Stimulated activated memory B cell treated with anti-CD40 and anti-IgM and Interleukin-4, amounts not matched to agents 10 μg/mL and 1 μg/mL and 100 μg/mL, for 72 hours (primary cell): ENCODE data around the gene DDX47.
A peak's percentile ranks its signal among the peaks of the same experiment; 100 is the strongest.
"Not testable (repeated sequence)": the region's sequence is repeated elsewhere in the genome, so short reads cannot be mapped to it uniquely, and the experiment has no call there.

Source experiments
- ATAC-seq: fragments of 150-1000 bp; cut with Tn5 transposase; 2 replicates; pipeline ENCODE4 v1.10.0; 2021
- H3K27ac Mint-ChIP-seq: one replicate; pipeline ENCODE4 v1.8.0; 2022; ENCODE audit warnings: mild to moderate bottlenecking, mixed read lengths
- H3K27me3 Mint-ChIP-seq: one replicate; pipeline ENCODE4 v1.8.0; 2022; ENCODE audit warnings: mixed read lengths
- H3K36me3 Mint-ChIP-seq: one replicate; pipeline ENCODE4 v1.8.0; 2022; ENCODE audit warnings: mixed read lengths
- H3K4me1 Mint-ChIP-seq: one replicate; pipeline ENCODE4 v1.8.0; 2022; ENCODE audit warnings: mixed read lengths
- H3K4me3 Mint-ChIP-seq: one replicate; pipeline ENCODE4 v1.8.0; 2022; ENCODE audit warnings: mild to moderate bottlenecking, moderate library complexity, mixed read lengths
- H3K9me3 Mint-ChIP-seq: one replicate; pipeline ENCODE4 v1.8.0; 2022; ENCODE audit warnings: mixed read lengths

The DDX47 gene

DNA sequence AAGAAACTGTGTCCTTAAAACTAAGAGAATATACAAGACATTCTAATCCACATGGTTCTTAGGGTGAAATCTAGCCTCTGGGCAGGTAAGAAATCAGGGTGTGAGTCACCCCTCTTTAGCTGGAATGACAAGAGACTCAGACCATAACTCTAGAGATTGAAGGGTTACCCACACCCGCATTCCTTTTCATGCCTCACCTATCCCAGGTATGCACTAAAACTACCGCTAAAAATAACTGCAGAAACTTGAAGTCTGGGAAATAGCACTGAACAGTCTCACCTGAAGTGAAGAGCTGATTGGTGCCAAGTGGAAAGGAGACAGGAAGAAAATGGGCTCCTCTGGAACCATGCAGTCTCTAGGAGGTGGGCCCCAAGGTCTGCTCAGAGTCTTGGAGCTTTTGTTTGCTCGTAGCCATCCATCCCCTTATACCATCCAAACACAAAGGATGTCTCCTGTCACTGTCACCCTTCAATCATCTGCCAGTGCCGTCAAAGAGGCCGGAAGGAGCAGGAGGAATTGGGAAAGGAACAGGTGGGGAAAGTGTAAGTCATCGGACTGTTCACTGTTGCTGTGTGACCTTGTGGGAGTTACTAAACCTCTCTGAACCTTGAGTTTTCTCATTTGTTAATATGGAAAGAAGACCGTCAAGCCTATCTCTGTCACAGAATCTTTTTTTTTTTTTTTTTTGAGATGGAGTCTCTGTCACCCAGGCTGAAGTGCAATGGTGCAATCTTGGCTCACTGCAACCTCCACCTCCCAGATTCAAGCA is 22.4 kb downstream of the DDX47 start:
- no peak overlapping the region for H3K27ac Mint-ChIP-seq
- H3K4me3 Mint-ChIP-seq, result no peak overlapping the region
- no peaks in the 10 kb centered on the region for H3K27me3 Mint-ChIP-seq
- no peak for ATAC-seq
- peaks cover 40% of the 10 kb centered on the region for H3K36me3 Mint-ChIP-seq
- peaks cover 7% of the 10 kb centered on the region for H3K4me1 Mint-ChIP-seq
- peaks cover 10% of the 10 kb centered on the region for H3K9me3 Mint-ChIP-seq

DNA sequence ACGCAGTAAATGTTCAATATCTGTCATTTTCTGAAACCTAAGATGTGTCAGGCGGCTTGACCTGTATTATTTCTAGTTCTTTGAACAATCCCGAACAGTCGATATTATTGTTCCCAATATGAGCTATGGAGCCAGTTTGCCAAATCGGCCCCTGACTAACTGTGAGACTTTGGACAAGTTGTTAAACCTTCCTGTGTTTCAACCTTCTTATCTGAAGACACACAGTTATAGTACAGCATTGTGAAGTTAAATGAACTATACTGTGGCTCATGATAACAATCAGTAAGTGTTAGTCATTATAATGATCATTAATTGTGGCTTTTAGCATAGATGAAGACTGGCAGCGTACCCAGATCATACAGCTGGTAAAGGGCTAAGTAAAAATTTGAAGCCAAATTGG is 23.4 kb downstream of the DDX47 start:
- H3K27ac Mint-ChIP-seq, result no peak overlapping the region
- peaks cover 10% of the 10 kb centered on the region for H3K9me3 Mint-ChIP-seq
- H3K4me1 Mint-ChIP-seq, result peaks cover 7% of the 10 kb centered on the region
- no peak overlapping the region for H3K4me3 Mint-ChIP-seq
- ATAC-seq, result no peak
- peaks cover 33% of the 10 kb centered on the region for H3K36me3 Mint-ChIP-seq
- H3K27me3 Mint-ChIP-seq, result no peaks in the 10 kb centered on the region

DNA sequence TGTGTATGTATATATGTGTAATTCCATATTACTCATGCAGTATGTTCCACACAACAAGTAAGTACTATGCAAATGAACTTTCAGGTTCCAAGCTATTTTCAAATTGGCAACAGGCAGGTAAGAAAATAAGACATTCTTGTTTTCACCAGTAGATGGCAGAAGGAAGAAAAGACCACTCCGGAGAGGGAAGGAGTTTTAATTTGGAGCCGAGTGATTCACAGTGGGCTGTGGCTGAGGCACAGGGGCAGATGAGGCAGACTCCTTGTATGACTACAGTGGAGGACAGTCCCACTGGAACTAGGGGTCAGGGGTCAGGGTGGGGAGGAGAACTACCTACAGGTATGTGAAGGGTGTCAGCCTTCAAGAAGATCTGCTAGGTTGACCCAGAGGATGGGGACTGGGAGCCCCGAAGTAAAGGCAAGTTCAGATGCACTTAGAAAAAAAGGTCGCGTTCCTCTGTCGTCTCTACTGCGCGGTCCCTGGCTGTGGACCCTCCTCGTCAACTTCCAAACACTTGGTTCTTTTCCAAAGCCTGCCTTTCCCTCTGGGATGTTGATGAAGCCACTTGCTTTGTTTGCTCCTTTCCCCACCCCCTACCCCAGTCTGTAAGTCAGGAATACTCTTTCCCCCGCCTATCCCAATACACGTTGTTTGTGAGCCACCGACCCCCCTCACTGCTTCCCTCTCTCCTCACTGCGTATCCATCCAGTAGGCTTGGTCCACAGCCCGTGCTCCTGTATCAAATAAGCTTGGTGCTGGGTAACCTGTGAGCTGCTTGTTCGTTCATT is 24.1 kb downstream of the DDX47 start:
- peaks cover 7% of the 10 kb centered on the region for H3K4me1 Mint-ChIP-seq
- H3K27me3 Mint-ChIP-seq, result no peaks in the 10 kb centered on the region
- peaks cover 26% of the 10 kb centered on the region for H3K36me3 Mint-ChIP-seq
- peak; percentile 43 for ATAC-seq
- peaks cover 10% of the 10 kb centered on the region for H3K9me3 Mint-ChIP-seq
- H3K27ac Mint-ChIP-seq, result no peak overlapping the region
- no peak overlapping the region for H3K4me3 Mint-ChIP-seq

DNA sequence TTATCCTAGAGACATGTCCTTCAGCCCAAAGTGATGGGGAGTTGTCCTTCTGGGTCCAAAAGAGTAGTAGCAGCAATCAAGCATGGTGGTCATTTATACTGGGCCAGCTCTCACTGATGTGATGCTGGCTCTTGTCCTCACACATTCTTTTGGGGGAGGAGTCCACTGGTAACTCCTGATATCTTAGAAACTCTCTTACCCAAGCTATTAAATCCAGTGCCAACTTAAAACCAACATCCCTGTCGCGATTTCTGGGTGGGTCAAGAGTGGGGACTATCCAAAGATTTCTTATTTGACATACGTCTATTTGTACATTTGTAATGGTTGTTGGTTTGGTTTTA is 24.6 kb downstream of the DDX47 start:
- no peaks in the 10 kb centered on the region for H3K27me3 Mint-ChIP-seq
- no peak for ATAC-seq
- H3K9me3 Mint-ChIP-seq, result peaks cover 5% of the 10 kb centered on the region
- no peak overlapping the region for H3K27ac Mint-ChIP-seq
- peaks cover 7% of the 10 kb centered on the region for H3K4me1 Mint-ChIP-seq
- H3K36me3 Mint-ChIP-seq, result peaks cover 24% of the 10 kb centered on the region
- no peak overlapping the region for H3K4me3 Mint-ChIP-seq

DNA sequence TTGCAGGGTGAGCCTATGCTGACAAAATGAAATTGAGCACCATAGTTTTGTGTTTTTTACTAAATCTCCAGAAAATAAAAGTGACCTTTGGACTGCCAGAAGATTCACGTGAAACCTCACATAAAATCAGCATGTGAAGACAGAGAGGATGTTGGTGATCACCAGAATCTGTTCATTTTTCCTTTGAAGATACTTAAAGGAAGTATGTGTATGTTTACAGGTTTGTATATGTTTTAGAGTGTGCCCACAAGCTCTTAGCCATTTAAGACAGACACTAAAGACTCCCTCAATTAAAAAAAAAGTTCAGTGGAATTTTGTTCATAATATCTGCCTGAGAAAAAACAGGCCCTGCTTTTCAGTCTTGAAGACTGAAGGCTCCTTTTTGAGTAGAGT is 25.9 kb downstream of the DDX47 start:
- no peak overlapping the region for H3K27ac Mint-ChIP-seq

DNA sequence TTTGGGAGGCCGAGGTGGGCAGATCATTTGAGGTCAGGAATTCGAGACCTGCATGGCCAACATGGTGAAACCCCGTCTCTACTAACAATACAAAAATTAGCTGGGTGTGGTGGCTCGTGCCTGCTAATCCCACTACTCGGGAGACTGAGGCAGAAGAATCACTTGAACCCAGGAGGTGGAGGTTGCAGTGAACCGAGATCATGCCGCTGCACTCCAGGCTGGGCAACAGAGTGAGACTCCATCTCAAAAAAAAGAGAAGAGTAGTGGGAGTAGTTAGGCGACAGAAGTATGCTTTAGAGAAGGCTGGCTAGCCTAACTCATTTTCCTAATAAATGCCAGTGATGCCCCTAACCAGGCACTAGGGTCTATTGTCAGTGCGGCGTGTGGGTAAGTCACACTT is 26.3 kb downstream of the DDX47 start:
- H3K36me3 Mint-ChIP-seq, result peaks cover 13% of the 10 kb centered on the region
- ATAC-seq, H3K4me3 Mint-ChIP-seq, H3K9me3 Mint-ChIP-seq, H3K4me1 Mint-ChIP-seq, H3K27me3 Mint-ChIP-seq, H3K27ac Mint-ChIP-seq: not testable (repeated sequence)

More for the DNA sequence above, 25.9 kb downstream of the DDX47 start:
- Mint-ChIP-seq H3K4me1 (peaks cover 7% of the 10 kb centered on the region), H3K9me3 (peaks cover under 1% of the 10 kb centered on the region), H3K27me3 (no peaks in the 10 kb centered on the region), H3K36me3 (peaks cover 16% of the 10 kb centered on the region), H3K4me3 (no peak overlapping the region)
- no peak for ATAC-seq

DNA sequence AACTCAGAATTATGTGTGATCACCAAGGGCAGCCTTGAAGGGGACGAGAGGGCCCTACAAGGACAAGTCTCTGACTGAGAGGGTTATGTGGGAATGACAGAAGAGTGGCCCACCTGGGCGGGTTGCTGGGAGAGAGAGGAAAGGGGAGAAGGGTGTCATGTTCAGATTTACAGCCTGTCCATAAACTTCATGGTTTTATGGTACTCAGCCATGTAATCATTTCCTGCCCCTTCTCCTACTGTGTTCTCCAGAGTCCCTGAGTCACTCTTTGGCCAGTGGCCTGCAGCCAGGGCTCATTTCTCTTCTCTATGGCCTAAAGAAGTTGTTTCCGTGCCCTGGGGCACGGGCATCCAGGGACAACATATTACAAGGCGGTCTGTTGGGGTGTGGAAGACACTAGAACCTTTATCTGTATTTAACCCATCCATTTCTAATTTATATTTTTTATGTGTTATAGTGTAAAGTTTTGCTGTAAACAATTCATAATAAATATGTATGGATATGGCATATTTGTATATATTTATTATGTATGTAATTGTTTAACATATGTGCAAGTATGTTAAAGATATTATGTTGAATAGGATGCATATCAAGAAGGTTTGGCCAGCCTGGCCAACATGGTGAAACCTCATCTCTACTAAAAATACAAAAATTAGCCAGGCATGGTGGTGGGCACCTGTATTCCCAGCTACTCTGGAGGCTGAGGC is 26.9 kb downstream of the DDX47 start:
- Mint-ChIP-seq H3K27me3 (no peaks in the 10 kb centered on the region), H3K27ac (no peak overlapping the region), H3K4me1 (peaks cover 7% of the 10 kb centered on the region), H3K9me3 (no peaks in the 10 kb centered on the region), H3K4me3 (no peak overlapping the region), H3K36me3 (peaks cover 13% of the 10 kb centered on the region)
- ATAC-seq, result no peak

DNA sequence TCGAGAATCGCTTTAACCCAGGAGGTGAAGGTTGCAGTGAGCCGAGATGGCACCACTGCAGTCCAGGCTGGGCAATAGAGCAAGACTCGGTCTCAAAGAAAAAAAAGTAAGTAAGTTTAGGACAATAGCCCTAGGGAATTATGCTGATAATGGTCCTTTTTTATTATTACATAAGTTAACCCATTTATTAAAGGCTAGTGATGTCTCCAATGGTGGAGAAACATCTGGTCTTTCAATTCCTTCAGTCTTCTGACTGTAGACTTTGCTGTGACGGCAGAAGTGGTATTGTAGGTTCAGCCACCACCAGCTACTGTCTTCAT is 27.4 kb downstream of the DDX47 start:
- H3K4me3 Mint-ChIP-seq, result no peak overlapping the region

DNA sequence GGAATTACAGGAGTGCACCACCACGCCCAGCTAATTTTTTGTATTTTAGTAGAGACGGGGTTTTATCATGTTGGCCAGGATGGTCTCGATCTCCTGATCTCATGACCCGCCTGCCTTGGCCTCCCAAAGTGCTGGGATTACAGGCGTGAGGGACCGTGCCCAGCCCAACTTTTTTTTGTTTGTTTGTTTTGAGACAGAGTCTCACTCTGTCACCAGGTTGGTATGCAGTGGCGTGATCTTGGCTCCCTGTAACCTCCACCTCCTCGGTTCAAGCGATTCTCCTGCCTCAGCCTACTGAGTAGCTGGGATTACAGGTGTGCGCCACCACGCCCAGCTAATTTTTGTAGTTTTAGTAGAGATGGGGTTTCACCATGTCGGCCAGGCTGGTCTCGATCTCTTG is 28.3 kb downstream of the DDX47 start:
- peaks cover 13% of the 10 kb centered on the region for H3K36me3 Mint-ChIP-seq
- not testable (repeated sequence) for H3K9me3 Mint-ChIP-seq, H3K27me3 Mint-ChIP-seq, ATAC-seq, H3K4me1 Mint-ChIP-seq, H3K4me3 Mint-ChIP-seq, H3K27ac Mint-ChIP-seq

More for the DNA sequence above, 27.4 kb downstream of the DDX47 start:
- H3K27ac Mint-ChIP-seq, result no peak overlapping the region
- ATAC-seq, result no peak
- H3K36me3 Mint-ChIP-seq, result peaks cover 12% of the 10 kb centered on the region
- no peaks in the 10 kb centered on the region for H3K9me3 Mint-ChIP-seq
- H3K27me3 Mint-ChIP-seq, result no peaks in the 10 kb centered on the region
- H3K4me1 Mint-ChIP-seq, result peaks cover 7% of the 10 kb centered on the region

DNA sequence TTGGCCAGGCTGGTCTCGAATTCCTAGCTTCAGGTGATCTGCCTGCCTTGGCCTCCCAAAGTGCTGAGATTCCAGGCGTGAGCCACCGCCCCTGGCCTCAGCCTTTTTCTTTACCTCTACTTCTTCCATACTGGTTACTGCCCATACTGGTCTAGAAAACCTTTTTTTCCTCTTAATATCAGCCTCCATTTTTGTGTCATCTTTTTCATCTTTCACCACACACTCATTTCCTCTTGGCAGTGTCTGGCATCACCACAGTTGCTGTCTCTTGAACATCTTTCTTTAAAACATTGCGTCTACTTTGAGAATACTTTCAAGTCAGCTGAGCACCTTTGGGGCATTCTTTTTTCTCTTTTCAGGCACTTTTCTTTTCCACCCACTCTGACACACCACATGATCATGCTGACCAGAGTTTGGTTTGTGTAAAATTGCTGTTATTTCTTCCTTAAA is 32.7 kb downstream of the DDX47 start:
- H3K36me3 Mint-ChIP-seq, result peaks cover 33% of the 10 kb centered on the region
- H3K9me3 Mint-ChIP-seq, result peaks cover 4% of the 10 kb centered on the region
- ATAC-seq, result no peak
- H3K4me3 Mint-ChIP-seq, result no peak overlapping the region
- H3K4me1 Mint-ChIP-seq, result no peaks in the 10 kb centered on the region
- H3K27me3 Mint-ChIP-seq, result no peaks in the 10 kb centered on the region
- H3K27ac Mint-ChIP-seq, result no peak overlapping the region

DNA sequence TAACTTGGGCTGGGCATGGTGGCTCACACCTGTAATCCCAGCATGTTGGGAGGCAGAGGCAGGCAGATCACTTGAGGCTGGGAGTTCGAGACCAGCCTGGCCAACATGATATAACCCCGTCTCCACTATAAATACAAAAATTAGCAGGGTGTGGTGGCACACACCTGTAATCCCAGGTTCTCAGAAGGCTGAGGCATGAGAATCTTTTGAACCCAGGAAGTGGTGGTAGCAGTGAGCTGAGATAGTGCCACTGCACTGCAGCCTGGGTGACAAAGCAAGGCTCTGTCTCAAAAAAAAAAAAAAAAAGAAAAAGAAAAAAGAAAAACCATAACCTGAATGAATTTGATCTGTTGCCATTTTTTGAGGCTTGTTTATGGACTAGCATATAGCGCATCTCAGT is 33.6 kb downstream of the DDX47 start:
- not testable (repeated sequence) for H3K27ac Mint-ChIP-seq, H3K9me3 Mint-ChIP-seq, ATAC-seq, H3K4me3 Mint-ChIP-seq, H3K4me1 Mint-ChIP-seq, H3K27me3 Mint-ChIP-seq
- peaks cover 41% of the 10 kb centered on the region for H3K36me3 Mint-ChIP-seq

DNA sequence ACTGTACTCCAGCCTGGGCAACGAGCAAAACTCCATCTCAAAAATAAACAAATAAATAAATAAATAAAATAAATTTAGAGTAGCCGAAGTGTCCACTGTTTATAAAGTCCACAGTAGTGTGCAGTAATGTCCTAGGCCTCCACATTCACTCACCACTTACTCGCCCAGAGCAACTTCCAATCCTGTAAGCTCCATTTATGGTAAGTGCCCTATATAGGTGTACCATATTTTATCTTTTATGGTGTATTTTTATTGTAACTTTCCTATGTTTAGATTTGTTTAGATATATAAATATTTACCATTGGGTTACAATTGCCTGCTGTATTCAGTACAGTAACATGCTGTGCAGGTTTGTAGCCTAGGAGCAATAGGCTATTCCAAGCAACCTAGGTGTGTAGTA is 40.3 kb downstream of the DDX47 start:
- peaks cover 32% of the 10 kb centered on the region for H3K36me3 Mint-ChIP-seq

DNA sequence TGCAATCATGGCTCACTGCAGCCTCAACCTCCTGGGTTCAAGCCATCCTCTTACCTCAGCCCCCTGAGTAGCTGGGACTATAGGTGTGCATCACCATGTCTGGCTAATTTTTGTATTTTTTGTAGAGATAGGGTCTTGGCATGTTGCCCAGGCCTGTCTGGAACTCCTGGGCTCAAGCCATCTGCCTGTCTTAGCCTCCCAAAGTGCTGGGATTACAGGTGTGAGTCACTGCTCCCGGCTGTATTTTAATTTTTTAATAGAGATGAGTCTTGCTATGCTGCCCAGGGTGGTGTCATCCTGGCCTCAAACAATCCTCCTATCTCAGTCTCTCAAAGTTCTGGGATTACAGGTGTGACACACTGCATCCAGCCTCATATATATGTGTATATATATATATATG is 46.5 kb downstream of the DDX47 start:
- Mint-ChIP-seq H3K36me3 (peaks cover 30% of the 10 kb centered on the region), H3K27me3 (no peaks in the 10 kb centered on the region), H3K27ac (no peak overlapping the region), H3K9me3 (peaks cover 2% of the 10 kb centered on the region), H3K4me3 (no peak overlapping the region), H3K4me1 (no peaks in the 10 kb centered on the region)
- ATAC-seq, result no peak

More for the DNA sequence above, 40.3 kb downstream of the DDX47 start:
- no peak overlapping the region for H3K27ac Mint-ChIP-seq
- no peaks in the 10 kb centered on the region for H3K27me3 Mint-ChIP-seq
- ATAC-seq, result no peak
- no peaks in the 10 kb centered on the region for H3K4me1 Mint-ChIP-seq
- peaks cover 11% of the 10 kb centered on the region for H3K9me3 Mint-ChIP-seq
- no peak overlapping the region for H3K4me3 Mint-ChIP-seq

DNA sequence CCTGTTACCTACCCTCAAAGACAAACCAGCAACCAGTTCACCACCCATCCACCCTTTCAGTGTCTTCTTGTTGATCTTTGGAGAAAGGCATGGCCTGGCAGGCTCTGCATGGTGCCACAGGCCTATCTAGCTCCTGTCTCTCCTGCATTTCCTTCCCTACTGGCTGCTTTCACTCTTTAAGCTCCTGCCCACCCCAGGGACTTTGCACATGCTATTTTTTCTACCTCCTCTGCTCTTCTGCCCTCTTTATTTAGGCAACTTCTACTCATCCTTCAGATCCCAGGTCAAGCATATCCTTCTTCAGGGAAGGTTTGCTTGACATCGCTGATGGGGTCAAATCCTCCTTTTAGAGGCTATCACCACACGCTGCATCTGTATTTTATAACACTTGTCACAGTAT is 51.1 kb downstream of the DDX47 start:
- no peak overlapping the region for H3K27ac Mint-ChIP-seq
- peaks cover 29% of the 10 kb centered on the region for H3K36me3 Mint-ChIP-seq
- no peak overlapping the region for H3K4me3 Mint-ChIP-seq
- no peaks in the 10 kb centered on the region for H3K4me1 Mint-ChIP-seq
- no peaks in the 10 kb centered on the region for H3K9me3 Mint-ChIP-seq
- no peak for ATAC-seq
- no peaks in the 10 kb centered on the region for H3K27me3 Mint-ChIP-seq

DNA sequence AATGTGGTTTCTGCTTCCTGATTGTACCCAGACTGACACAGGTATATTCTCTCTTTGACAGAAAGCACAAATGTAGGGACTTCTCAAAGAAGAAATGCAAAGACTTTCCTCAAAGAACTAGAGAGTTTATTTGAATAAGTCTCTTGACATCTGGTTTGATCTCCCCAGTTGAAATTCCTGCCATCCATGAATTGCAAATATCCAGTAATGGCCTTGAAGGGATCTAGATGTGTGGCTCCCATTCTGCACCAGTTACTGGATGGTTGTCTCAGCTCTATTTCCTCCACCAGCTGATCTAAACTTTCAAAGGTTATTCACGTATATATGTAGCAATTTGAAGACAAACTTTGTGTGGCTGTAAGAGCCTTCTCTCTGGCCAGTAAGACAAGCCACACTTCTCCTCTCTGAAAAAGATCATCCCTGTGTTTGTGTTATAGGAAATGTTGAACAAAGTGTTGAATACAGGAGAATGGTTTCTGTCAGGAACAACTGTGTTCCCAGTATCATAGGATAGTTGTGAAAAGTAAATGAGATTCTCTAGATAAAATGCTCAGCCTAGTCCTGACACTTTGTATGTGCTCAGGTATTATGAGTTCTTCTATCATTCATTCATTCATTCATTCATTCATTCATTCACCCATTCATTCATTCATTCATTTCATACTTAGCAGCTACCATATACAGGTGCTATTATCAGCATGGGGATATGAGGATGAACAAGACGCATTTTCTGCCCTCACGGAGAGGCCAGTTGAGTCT is 55.5 kb downstream of the DDX47 start:
- Mint-ChIP-seq H3K27ac (no peak overlapping the region), H3K9me3 (no peaks in the 10 kb centered on the region), H3K36me3 (peaks cover 17% of the 10 kb centered on the region)

More for the DNA sequence above, 55.5 kb downstream of the DDX47 start:
- Mint-ChIP-seq H3K4me1 (no peaks in the 10 kb centered on the region), H3K27me3 (no peaks in the 10 kb centered on the region), H3K4me3 (no peak overlapping the region)
- ATAC-seq, result no peak
